HG03469 (cell line): Measurements from ENCODE around the gene SF3A1.
"Not testable (repeated sequence)": the region's sequence is repeated elsewhere in the genome, so short reads cannot be mapped to it uniquely, and the experiment has no call there.

Experiments used
- ATAC-seq: cut with Tn5 transposase; IDR thresholded peaks from one replicate; pipeline ENCODE4 v1.9.1; 2021; ENCODE audit warnings: mild to moderate bottlenecking, moderate library complexity, moderate number of reproducible peaks; ENCODE audit not compliant: unreplicated experiment

Gene SF3A1

GRCh38 chr22:30348809-30349208 lies 7.9 kb downstream of the SF3A1 start:
- no peak for ATAC-seq

DNA sequence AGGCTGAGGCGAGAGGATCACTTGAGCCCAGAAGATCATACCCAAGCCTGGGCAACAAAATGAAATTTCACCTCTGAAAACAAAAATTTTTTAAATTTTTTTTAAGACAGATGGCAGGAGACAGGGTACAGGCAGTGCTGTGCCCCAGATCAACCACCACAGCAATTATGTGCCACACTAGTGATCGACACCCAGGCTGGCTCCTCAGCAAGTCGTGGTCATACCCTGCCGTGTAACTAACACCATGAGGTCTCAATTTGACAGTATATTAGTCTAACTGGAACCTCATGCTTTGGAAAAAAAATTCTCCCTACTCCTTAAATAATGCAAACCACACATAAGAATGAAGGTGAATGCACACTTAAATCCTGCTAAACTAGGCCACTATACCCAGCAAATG lies 8.3 kb downstream of the SF3A1 start:
- no peak for ATAC-seq

- ATAC-seq, result no peak
Measured at GRCh38 chr22:30347255-30347892, 9.3 kb downstream of the SF3A1 start.

DNA sequence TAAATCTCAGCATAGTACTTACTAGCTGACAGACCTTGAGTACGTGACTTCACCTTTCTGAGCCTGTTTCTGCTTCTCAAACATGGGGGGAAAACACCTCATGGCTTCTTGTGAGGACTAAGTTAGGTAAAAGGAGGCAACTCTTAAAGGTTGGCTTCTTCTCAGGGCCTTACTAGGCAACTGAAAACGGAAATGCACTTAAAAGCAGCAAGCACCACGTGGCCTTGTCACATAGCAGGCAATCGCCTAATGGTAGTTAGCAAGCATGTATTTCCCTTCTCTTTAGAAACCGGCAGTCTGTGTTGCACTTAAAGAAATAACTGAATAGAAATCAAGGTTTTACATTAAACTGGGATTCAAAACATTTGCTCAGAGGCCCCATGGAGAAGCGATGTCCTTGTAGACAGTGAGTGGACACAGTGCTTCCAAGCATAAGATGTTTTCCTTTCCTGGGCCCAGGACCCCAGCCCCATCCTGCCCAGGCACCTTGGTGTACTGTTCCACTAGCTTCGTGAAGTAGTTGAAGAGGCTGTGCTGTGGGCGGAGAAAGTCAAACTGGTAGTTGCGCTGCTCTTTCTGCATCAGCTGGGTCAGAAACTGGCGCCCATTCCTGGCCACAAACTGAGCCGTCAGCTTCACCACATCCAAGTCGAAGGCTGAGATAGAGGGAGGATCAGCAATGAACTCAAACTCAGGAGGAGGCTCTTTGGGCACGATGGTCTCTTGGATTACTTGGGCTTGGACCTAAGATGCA lies 12.1 kb downstream of the SF3A1 start:
- no peak for ATAC-seq

- ATAC-seq, result no peak
Measured at GRCh38 chr22:30340911-30341685, 15.6 kb downstream of the SF3A1 start.

GRCh38 chr22:30338802-30339201 lies 17.9 kb downstream of the SF3A1 start:
- ATAC-seq, result no peak

DNA sequence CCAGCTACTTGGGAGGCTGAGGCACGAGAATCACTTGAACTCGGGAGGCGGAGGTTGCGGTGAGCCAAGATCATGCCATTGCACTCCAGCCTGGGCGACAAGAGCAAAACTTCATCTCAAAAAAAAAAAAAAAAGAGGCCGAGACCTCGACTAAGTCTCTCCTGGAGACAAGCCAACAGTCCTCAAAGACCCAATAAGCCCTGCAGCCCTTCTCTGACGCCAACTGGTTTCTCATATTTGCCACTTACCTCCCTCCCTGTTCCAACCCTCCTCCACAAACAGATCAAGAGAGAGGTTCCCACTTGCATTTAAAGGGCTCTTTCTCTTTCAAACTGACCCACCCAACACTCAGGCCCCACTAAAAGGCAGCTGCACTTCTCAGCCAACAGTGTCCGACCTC lies 18.4 kb downstream of the SF3A1 start:
- not testable (repeated sequence) for ATAC-seq

- ATAC-seq, result no peak
Measured at GRCh38 chr22:30337461-30337778, 19.3 kb downstream of the SF3A1 start.

- ATAC-seq, result no peak
Measured at GRCh38 chr22:30336752-30337460, 19.8 kb downstream of the SF3A1 start.

- no peak for ATAC-seq
Measured at GRCh38 chr22:30335236-30335635, 21.5 kb downstream of the SF3A1 start.

DNA sequence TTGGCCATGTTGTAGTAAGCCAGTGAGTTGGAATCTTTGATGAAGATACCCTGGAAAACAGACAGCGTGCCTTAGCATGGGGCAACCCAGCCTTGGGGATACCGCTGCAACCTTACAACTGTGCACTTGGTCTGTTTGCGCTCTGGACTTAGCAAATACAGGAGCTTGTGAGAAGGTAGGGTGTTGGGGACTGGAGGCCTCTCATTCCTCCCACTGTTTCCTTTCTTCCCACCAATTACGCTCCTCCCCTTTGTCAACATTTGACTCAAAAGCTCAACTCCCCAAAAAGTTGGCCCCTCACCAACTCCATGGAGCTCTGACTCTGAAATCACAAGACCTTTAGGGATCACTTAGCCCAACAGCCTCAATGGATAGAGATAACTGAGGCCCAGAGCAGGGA lies 22.0 kb downstream of the SF3A1 start:
- ATAC-seq, result no peak

DNA sequence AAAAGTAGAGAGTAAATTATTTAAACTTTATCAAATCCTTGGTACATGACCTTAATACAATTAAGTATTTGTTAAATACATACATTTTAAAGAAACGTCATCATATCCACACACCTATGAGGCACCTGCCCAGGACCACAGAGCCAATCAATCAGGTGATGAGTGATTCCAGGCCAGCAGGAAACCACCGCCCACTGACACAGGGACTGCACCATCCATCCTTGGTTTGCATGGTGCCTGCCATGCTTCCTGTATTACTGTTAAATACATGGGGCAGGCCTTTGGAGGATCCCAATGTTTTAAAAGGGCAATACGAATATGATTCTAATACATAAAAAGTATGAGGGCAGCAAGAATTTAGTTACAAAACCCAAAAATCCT lies 23.0 kb downstream of the SF3A1 start:
- no peak for ATAC-seq

GRCh38 chr22:30332994-30333706 lies 23.5 kb downstream of the SF3A1 start:
- ATAC-seq, result no peak

GRCh38 chr22:30332551-30332950 lies 24.1 kb downstream of the SF3A1 start:
- ATAC-seq, result no peak

GRCh38 chr22:30328466-30329049 lies 28.1 kb downstream of the SF3A1 start:
- ATAC-seq, result no peak

- ATAC-seq, result no peak
Measured at GRCh38 chr22:30327864-30328345, 28.8 kb downstream of the SF3A1 start.

DNA sequence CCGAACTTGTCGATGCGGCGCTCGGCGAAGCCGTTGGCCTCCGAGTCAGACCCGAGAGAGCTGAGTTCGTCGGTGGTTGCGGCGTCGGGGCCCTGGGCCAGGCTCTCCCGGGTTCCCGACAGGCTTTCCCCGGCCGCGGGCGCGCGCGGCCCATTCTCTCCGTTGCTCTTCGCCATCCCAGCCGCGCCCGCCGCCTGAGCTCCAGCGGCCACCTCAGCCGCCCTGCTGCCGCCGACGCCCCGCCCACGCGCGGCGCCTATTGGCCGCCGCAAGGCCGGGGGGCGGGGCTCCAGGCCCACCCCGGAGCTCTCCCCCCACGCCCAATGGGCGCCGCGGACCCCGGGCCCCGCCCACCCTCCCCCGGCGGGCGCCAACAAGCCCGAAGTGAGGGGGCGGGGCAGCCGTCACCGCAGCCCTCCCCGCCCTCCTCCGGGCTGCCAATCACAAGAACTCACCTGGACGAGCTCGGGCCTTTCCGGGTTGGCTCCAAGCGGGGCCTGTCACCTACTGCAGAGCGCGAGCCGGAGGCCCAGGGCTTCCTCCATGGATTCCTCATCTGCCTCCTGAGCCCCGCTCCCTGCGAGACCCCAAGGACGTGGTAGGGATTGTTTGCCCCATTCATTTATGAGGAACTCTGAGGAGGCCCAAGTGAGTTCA lies 29.9 kb downstream of the SF3A1 start, which contains the start of gene TBC1D10A:
TSS of gene TBC1D10A (minus strand) at position 236 of the 657 bp plus-strand sequence. CDS start at position 176, 60 bp downstream.
- ATAC-seq, result peak; percentile 67

GRCh38 chr22:30326255-30326705 lies 30.4 kb downstream of the SF3A1 start:
- ATAC-seq, result peak; percentile 16

GRCh38 chr22:30325724-30326254 lies 30.9 kb downstream of the SF3A1 start:
- no peak for ATAC-seq
